ENCODE data around the gene HABP4. TPM values are rescaled to one million over a fixed set of nuclear protein-coding genes. Genes with fewer than 3 reads are reported as not detected.

The HABP4 gene
- total RNA-seq, 1 experiment from 2014 or later: 1.8 TPM

DNA sequence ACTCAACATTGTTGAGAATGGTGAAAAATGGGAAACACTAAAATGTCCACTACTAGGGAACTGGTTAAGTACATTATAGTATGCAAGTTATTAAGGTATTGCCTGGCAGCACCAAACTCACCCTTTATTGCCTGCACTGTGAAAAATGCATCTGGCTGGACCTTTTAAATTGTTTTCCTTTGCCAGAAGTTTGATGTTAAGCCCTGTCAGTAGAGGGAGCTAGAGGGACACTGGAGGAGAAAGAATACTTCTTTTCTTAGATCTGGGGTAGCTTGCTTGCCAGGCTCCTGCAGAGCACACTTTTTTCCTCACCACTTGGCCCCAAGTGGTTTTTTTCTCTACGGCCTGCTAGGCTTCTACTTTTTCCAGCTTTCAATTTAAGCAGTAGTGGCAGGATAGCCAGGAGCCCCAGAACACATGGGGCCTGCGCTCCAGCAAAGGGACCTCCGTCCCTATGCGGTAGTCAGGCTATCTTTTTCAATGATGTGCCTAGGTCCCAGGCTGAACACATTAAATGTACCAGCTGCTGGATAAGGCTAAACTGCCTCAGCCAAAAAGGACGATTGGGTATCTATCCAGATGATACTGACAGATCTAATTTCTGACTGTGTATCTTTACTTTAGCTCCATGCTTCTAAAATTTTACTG is 8.0 kb upstream of the HABP4 start:
- Histone ChIP-seq H3K9me2 (replicated peaks; ENCODE audit: insufficient read depth, low read length) (no peaks in the 10 kb centered on the region), H3K9ac (ENCODE audit: low read length) (no peak overlapping the region), H3K27ac (ENCODE audit: low read length) (no peak overlapping the region), H3K79me2 (ENCODE audit: low read length) (no peaks in the 10 kb centered on the region), H3K27me3 (ENCODE audit: low read length) (no peaks in the 10 kb centered on the region), H3K4me1 (ENCODE audit: low read length) (no peaks in the 10 kb centered on the region), H3K4me3 (ENCODE audit: low read length) (no peak overlapping the region), H4K20me1 (ENCODE audit: insufficient read depth, low read depth, low read length) (no peaks in the 10 kb centered on the region), H3K4me2 (ENCODE audit: low read depth, low read length, poor library complexity, severe bottlenecking) (no peak overlapping the region), H2AFZ (ENCODE audit: low read length) (no peak overlapping the region), H3K9me3 (ENCODE audit: low read length) (no peaks in the 10 kb centered on the region), H3K36me3 (ENCODE audit: insufficient read depth, low read length) (no peaks in the 10 kb centered on the region)
- peak; percentile 90 for DNase-seq

DNA sequence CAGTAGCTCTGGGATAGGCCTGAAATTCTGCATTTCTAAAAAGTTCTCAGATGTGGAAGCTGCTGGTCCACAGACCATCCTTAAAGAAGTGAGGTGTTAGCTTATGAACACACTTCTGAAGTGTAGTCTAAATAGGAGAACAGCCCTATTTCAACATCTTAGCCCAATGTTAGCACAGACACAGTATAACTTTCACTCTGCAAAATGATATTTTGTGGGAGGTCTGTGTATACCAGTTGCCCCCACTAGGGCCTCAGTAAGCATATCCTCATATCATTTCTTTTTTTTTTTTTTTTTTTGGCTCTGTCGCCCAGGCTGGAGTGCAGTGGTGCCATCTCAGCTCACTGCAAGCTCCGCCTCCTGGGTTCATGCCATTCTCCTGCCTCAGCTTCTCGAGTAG is 7.5 kb upstream of the HABP4 start:
- Histone ChIP-seq H3K27ac (ENCODE audit: low read length) (no peak overlapping the region), H2AFZ (ENCODE audit: low read length) (no peak overlapping the region), H3K4me3 (ENCODE audit: low read length) (no peak overlapping the region), H3K4me1 (ENCODE audit: low read length) (no peaks in the 10 kb centered on the region), H3K36me3 (ENCODE audit: insufficient read depth, low read length) (no peaks in the 10 kb centered on the region), H4K20me1 (ENCODE audit: insufficient read depth, low read depth, low read length) (no peaks in the 10 kb centered on the region), H3K27me3 (ENCODE audit: low read length) (no peaks in the 10 kb centered on the region), H3K9me3 (ENCODE audit: low read length) (no peaks in the 10 kb centered on the region), H3K79me2 (ENCODE audit: low read length) (no peaks in the 10 kb centered on the region), H3K9ac (ENCODE audit: low read length) (no peak overlapping the region), H3K9me2 (replicated peaks; ENCODE audit: insufficient read depth, low read length) (no peaks in the 10 kb centered on the region), H3K4me2 (ENCODE audit: low read depth, low read length, poor library complexity, severe bottlenecking) (no peak overlapping the region)
- no peak for DNase-seq

DNA sequence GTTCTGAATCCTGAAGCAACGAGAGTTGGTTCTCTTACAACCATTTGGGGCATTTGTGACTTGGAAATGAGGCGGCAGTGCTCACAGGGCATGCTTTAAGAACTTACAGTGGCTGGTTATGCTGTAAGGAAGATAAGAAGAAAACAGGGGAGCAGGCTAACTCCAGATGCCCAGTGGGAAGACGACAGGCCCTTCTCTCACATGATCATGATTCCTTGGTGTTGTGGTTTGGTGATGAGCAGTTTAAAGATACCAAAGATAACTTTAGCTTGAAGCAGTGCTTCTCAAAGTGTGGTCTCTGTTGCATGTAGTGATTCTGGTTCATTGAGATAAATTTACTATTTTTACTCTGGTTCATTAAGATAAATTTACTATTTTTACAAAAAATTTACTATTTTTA is 2.6 kb upstream of the HABP4 start:
- no peaks in the 10 kb centered on the region for H3K9me2 ChIP-seq (replicated peaks; ENCODE audit: insufficient read depth, low read length)
- no peaks in the 10 kb centered on the region for H3K9me3 ChIP-seq (ENCODE audit: low read length)
- H4K20me1 ChIP-seq (ENCODE audit: insufficient read depth, low read depth, low read length): no peaks in the 10 kb centered on the region
- H3K4me3 ChIP-seq (ENCODE audit: low read length): no peak overlapping the region
- H3K79me2 ChIP-seq (ENCODE audit: low read length): no peaks in the 10 kb centered on the region
- no peak overlapping the region for H2AFZ ChIP-seq (ENCODE audit: low read length)
- H3K27me3 ChIP-seq (ENCODE audit: low read length): no peaks in the 10 kb centered on the region
- H3K9ac ChIP-seq (ENCODE audit: low read length): no peak overlapping the region
- H3K4me1 ChIP-seq (ENCODE audit: low read length): peaks cover 13% of the 10 kb centered on the region
- no peak overlapping the region for H3K27ac ChIP-seq (ENCODE audit: low read length)
- DNase-seq: no peak
- no peaks in the 10 kb centered on the region for H3K36me3 ChIP-seq (ENCODE audit: insufficient read depth, low read length)
- H3K4me2 ChIP-seq (ENCODE audit: low read depth, low read length, poor library complexity, severe bottlenecking): no peak overlapping the region

DNA sequence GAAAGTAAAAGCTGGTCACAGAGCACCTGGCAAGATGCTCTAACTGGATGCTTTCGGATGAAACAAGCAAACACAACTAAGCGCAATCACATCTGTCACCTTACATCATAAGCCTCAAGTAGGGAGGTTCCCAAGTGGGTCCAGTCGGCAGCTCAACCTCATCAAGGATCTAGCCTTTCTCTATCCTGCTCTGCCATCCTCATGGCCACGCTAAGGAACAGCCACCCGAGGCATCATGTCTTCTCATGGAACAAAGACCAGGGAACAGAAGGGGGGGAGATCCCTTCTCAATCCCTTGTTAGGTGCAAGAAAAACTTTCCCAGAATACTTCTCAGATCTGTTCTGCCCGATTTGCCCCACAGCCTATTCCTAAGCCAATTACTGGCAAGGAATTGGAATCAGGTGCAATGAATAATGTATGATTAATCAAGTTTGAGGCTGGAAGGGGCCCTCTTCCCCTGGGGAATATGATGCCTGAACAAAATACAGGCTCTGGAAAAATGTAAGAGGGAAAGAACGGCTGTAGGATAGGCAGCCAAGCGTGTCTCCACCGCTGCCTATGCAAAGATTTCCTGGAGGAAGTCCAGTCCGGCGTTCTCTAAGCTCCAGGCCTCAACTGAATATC is 1.3 kb upstream of the HABP4 start:
- Histone ChIP-seq H3K4me1 (ENCODE audit: low read length) (peaks cover 13% of the 10 kb centered on the region), H3K79me2 (ENCODE audit: low read length) (no peaks in the 10 kb centered on the region), H3K4me3 (ENCODE audit: low read length) (no peak overlapping the region), H3K4me2 (ENCODE audit: low read depth, low read length, poor library complexity, severe bottlenecking) (peak overlapping the region; percentile 94), H4K20me1 (ENCODE audit: insufficient read depth, low read depth, low read length) (no peaks in the 10 kb centered on the region), H3K27ac (ENCODE audit: low read length) (no peak overlapping the region), H2AFZ (ENCODE audit: low read length) (no peak overlapping the region), H3K9ac (ENCODE audit: low read length) (no peak overlapping the region), H3K36me3 (ENCODE audit: insufficient read depth, low read length) (no peaks in the 10 kb centered on the region), H3K9me2 (replicated peaks; ENCODE audit: insufficient read depth, low read length) (no peaks in the 10 kb centered on the region), H3K27me3 (ENCODE audit: low read length) (no peaks in the 10 kb centered on the region), H3K9me3 (ENCODE audit: low read length) (no peaks in the 10 kb centered on the region)
- DNase-seq: no peak

DNA sequence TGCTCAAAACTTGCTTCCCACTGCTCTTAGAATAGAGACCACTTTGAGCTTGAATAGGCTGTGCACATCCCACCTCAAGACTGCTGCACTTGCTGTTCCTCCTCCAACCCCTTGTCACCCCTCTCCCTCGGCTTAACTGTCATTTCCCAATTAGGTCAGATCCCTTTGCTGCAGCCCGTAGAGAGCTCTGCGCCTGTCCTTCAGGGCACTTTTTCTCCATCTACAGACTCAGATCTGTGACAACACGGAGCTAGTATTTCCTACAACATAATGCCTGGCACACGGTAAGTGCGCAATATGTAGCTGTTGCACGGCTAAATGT is 485 bp upstream of the HABP4 start:
- Histone ChIP-seq H3K36me3 (ENCODE audit: insufficient read depth, low read length) (no peaks in the 10 kb centered on the region), H3K27me3 (ENCODE audit: low read length) (no peaks in the 10 kb centered on the region), H3K27ac (ENCODE audit: low read length) (no peak overlapping the region), H3K4me2 (ENCODE audit: low read depth, low read length, poor library complexity, severe bottlenecking) (peak overlapping the region; percentile 94), H3K9me2 (replicated peaks; ENCODE audit: insufficient read depth, low read length) (no peaks in the 10 kb centered on the region), H4K20me1 (ENCODE audit: insufficient read depth, low read depth, low read length) (no peaks in the 10 kb centered on the region), H3K9me3 (ENCODE audit: low read length) (no peaks in the 10 kb centered on the region), H2AFZ (ENCODE audit: low read length) (peak overlapping the region; percentile 99), H3K79me2 (ENCODE audit: low read length) (no peaks in the 10 kb centered on the region), H3K4me3 (ENCODE audit: low read length) (peak overlapping the region; percentile 71), H3K9ac (ENCODE audit: low read length) (peak overlapping the region; percentile 66), H3K4me1 (ENCODE audit: low read length) (peaks cover 13% of the 10 kb centered on the region)
- DNase-seq: no peak

DNA sequence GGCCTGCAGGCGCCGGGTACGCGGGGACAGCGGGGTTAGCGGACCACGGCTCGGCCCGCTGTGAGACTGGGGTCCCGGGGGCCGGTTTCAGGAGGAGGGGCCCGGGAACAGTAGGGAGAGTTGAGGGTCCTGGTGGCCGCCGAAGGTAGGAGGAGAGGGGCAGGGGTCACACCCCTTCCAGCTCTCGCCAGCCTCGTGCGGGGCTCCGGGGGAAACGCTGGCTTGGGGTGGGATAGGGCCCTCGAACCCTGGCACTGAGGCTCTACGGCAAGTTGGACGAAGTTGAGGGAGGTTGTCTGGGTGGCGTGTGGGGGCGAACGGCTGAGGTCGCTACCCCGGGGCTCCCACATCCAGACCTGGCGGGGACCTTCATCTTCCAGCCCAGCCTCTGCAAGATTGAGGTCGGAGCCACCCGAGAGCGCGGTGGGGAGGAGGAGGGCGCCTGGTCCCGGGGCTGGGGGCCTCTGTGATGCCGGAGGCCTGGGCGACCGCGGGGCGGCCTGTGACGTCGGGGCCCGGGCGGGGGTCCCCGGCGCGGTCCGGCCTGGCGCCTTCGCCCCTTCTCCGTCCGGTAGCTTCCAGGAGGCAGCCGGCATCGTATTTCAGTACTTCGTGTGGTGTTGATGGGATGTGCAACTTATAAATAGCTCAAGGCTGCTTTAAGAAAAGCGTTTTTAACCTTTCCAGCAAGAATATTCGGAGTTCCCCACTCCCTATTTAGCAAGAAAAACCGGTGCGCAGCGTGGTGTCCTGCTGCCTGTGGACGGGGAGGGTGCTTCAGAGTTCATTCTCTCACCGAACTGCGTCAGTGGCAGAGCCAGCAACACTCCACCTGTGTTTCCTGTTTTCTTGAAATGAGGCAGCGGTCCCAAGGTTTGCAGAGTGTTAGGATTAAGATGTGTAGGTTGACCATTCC is 902 bp downstream of the HABP4 start:
- H3K9me2 ChIP-seq (replicated peaks; ENCODE audit: insufficient read depth, low read length): no peaks in the 10 kb centered on the region
- DNase-seq: no peak
- H3K27me3 ChIP-seq (ENCODE audit: low read length): no peaks in the 10 kb centered on the region
- no peak overlapping the region for H3K27ac ChIP-seq (ENCODE audit: low read length)
- no peaks in the 10 kb centered on the region for H3K36me3 ChIP-seq (ENCODE audit: insufficient read depth, low read length)
- peaks cover 13% of the 10 kb centered on the region for H3K4me1 ChIP-seq (ENCODE audit: low read length)
- no peaks in the 10 kb centered on the region for H4K20me1 ChIP-seq (ENCODE audit: insufficient read depth, low read depth, low read length)
- H3K4me2 ChIP-seq (ENCODE audit: low read depth, low read length, poor library complexity, severe bottlenecking): peak overlapping the region; percentile 71
- H3K9ac ChIP-seq (ENCODE audit: low read length): peak overlapping the region; percentile 71
- H3K79me2 ChIP-seq (ENCODE audit: low read length): no peaks in the 10 kb centered on the region
- no peaks in the 10 kb centered on the region for H3K9me3 ChIP-seq (ENCODE audit: low read length)
- peak overlapping the region; percentile 71 for H3K4me3 ChIP-seq (ENCODE audit: low read length)
- no peak overlapping the region for H2AFZ ChIP-seq (ENCODE audit: low read length)

DNA sequence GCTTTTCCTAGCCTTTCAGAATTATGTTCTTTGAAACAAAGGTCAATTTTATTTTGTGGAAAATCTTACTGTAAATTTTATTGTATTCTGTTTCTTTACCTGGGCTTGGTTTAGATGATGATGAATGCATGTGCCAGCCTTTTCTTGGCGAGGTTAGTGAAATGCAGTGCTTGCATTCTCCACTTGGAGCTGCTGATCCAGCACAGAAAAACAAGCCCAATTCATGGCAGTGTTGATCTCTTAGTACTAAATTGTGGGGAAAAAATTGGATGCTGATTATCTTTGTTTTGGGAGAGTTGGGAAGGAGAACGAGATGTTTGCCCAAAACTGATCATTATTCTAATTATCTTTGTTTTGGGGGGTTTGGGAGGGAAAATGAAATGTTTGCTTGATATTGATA is 3.7 kb downstream of the HABP4 start:
- Histone ChIP-seq H4K20me1 (ENCODE audit: insufficient read depth, low read depth, low read length) (no peaks in the 10 kb centered on the region), H3K36me3 (ENCODE audit: insufficient read depth, low read length) (no peaks in the 10 kb centered on the region), H3K4me3 (ENCODE audit: low read length) (no peak overlapping the region), H3K27ac (ENCODE audit: low read length) (no peak overlapping the region), H2AFZ (ENCODE audit: low read length) (no peak overlapping the region), H3K9me3 (ENCODE audit: low read length) (no peaks in the 10 kb centered on the region), H3K27me3 (ENCODE audit: low read length) (no peaks in the 10 kb centered on the region), H3K4me2 (ENCODE audit: low read depth, low read length, poor library complexity, severe bottlenecking) (no peak overlapping the region), H3K9ac (ENCODE audit: low read length) (no peak overlapping the region), H3K9me2 (replicated peaks; ENCODE audit: insufficient read depth, low read length) (no peaks in the 10 kb centered on the region), H3K4me1 (ENCODE audit: low read length) (peaks cover 13% of the 10 kb centered on the region), H3K79me2 (ENCODE audit: low read length) (no peaks in the 10 kb centered on the region)
- no peak for DNase-seq

DNA sequence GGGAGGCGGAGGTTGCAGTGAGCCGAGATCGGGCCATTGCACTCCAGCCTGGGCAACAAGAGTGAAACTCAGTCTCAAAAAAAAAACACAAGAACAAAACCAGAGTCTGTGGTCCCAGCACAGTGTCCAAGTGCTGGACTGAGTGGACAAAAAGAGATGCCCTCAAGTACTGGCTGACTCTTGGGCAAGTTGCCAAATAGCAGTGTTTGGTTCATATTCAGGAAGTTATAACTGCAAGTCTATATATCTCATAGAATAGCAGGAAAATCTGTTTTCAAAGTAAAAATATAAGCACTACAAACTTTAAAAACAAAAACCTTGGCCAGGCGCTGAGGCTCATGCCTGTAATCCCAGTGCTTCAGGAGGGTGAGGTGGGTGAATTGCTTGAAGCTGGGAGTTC is 7.3 kb downstream of the HABP4 start:
- no peaks in the 10 kb centered on the region for H3K27me3 ChIP-seq (ENCODE audit: low read length)
- H3K4me3 ChIP-seq (ENCODE audit: low read length): no peak overlapping the region
- H3K27ac ChIP-seq (ENCODE audit: low read length): no peak overlapping the region
- no peaks in the 10 kb centered on the region for H3K9me2 ChIP-seq (replicated peaks; ENCODE audit: insufficient read depth, low read length)
- no peak overlapping the region for H3K9ac ChIP-seq (ENCODE audit: low read length)
- H3K79me2 ChIP-seq (ENCODE audit: low read length): no peaks in the 10 kb centered on the region
- H3K4me2 ChIP-seq (ENCODE audit: low read depth, low read length, poor library complexity, severe bottlenecking): no peak overlapping the region
- H3K36me3 ChIP-seq (ENCODE audit: insufficient read depth, low read length): no peaks in the 10 kb centered on the region
- no peak for DNase-seq
- H2AFZ ChIP-seq (ENCODE audit: low read length): no peak overlapping the region
- H3K4me1 ChIP-seq (ENCODE audit: low read length): no peaks in the 10 kb centered on the region
- no peaks in the 10 kb centered on the region for H4K20me1 ChIP-seq (ENCODE audit: insufficient read depth, low read depth, low read length)
- no peaks in the 10 kb centered on the region for H3K9me3 ChIP-seq (ENCODE audit: low read length)

All from Karpas-422 (cell line).